Stimulated activated CD8-positive, alpha-beta memory T cell treated with anti-CD3 and anti-CD28 coated beads, Interleukin-2, amount 100 ng/mL, for 48 hours (primary cell): ENCODE results near the gene DCAF12.
"Not testable (repeated sequence)": the region's sequence is repeated elsewhere in the genome, so short reads cannot be mapped to it uniquely, and the experiment has no call there.

Experiments used
- DNase-seq, 2 donors: peaks; one replicate each; pipeline ENCODE4 v3.0.0-alpha.2; 2020; ENCODE audit warnings: low read depth in 2 of 2

DCAF12 gene

GRCh38 chr9:34069831-34070230 lies 56.7 kb downstream of the DCAF12 start:
- DNase-seq, result no peak

- no peak for DNase-seq
These were observed 61.0 kb downstream of the DCAF12 start for GRCh38 chr9:34065541-34065940.

GRCh38 chr9:34059954-34060353 lies 66.5 kb downstream of the DCAF12 start:
- no peak for DNase-seq

GRCh38 chr9:34059281-34059680 lies 67.2 kb downstream of the DCAF12 start:
- DNase-seq, result no peak

GRCh38 chr9:34049630-34050384 lies 76.7 kb downstream of the DCAF12 start:
- DNase-seq, result no peak

GRCh38 chr9:34048727-34049629 lies 77.5 kb downstream of the DCAF12 start, which contains the start of gene UBAP2:
Gene UBAP2 (minus strand): TSS chr9:34048887. CDS start chr9:34017148, 31,739 bp downstream.
- DNase-seq, result peak; percentile 95 to 96

- peak; percentile 43 to 53 for DNase-seq
These were observed 78.4 kb downstream of the DCAF12 start for GRCh38 chr9:34047864-34048726.

GRCh38 chr9:34046784-34047379 lies 79.6 kb downstream of the DCAF12 start:
- no peak for DNase-seq

- DNase-seq, result no peak
These were observed 80.6 kb downstream of the DCAF12 start for GRCh38 chr9:34045903-34046302.

- not testable (repeated sequence) for DNase-seq
These were observed 84.4 kb downstream of the DCAF12 start for GRCh38 chr9:34042074-34042473.

GRCh38 chr9:34038851-34039250 lies 87.6 kb downstream of the DCAF12 start:
- not testable (repeated sequence) for DNase-seq

- DNase-seq, result no peak
These were observed 88.9 kb downstream of the DCAF12 start for GRCh38 chr9:34037626-34038025.

GRCh38 chr9:34036625-34037024 lies 89.9 kb downstream of the DCAF12 start:
- no peak for DNase-seq
